GM19467 (cell line): ENCODE measurements around the gene CTTNBP2.
A peak's percentile ranks its signal among the peaks of the same experiment; 100 is the strongest.

Experiments used
- ATAC-seq: cut with Tn5 transposase; IDR thresholded peaks from one replicate; pipeline ENCODE4 v1.9.1; 2021; ENCODE audit warnings: mild to moderate bottlenecking, moderate library complexity; ENCODE audit not compliant: unreplicated experiment

The CTTNBP2 gene

GRCh38 chr7:117793521-117793920 is 79.7 kb downstream of the CTTNBP2 start:
- ATAC-seq, result no peak

- ATAC-seq, result peak; percentile 54
These were observed 81.1 kb downstream of the CTTNBP2 start for GRCh38 chr7:117791877-117792780.

GRCh38 chr7:117790731-117791130 is 82.5 kb downstream of the CTTNBP2 start:
- no peak for ATAC-seq

GRCh38 chr7:117790251-117790650 is 83.0 kb downstream of the CTTNBP2 start:
- ATAC-seq, result no peak

- ATAC-seq, result no peak
These were observed 87.8 kb downstream of the CTTNBP2 start for GRCh38 chr7:117785431-117785830.

GRCh38 chr7:117784315-117784714 is 88.9 kb downstream of the CTTNBP2 start:
- ATAC-seq, result no peak

- ATAC-seq, result no peak
These were observed 90.5 kb downstream of the CTTNBP2 start for GRCh38 chr7:117782761-117783160.

- no peak for ATAC-seq
These were observed 91.5 kb downstream of the CTTNBP2 start for GRCh38 chr7:117781707-117782106.

GRCh38 chr7:117780832-117781231 is 92.4 kb downstream of the CTTNBP2 start:
- ATAC-seq, result peak; percentile 79

- ATAC-seq, result no peak
These were observed 95.7 kb downstream of the CTTNBP2 start for GRCh38 chr7:117777335-117778142.

GRCh38 chr7:117776224-117776623 is 97.0 kb downstream of the CTTNBP2 start:
- ATAC-seq, result no peak

- ATAC-seq, result no peak
These were observed 97.4 kb downstream of the CTTNBP2 start for GRCh38 chr7:117775801-117776200.

- no peak for ATAC-seq
These were observed 98.3 kb downstream of the CTTNBP2 start for GRCh38 chr7:117774943-117775342.

GRCh38 chr7:117772421-117772820 is 100.8 kb downstream of the CTTNBP2 start:
- no peak for ATAC-seq

GRCh38 chr7:117771756-117772155 is 101.5 kb downstream of the CTTNBP2 start:
- no peak for ATAC-seq

GRCh38 chr7:117769085-117769484 is 104.2 kb downstream of the CTTNBP2 start:
- peak; percentile 48 for ATAC-seq

GRCh38 chr7:117767951-117768350 is 105.3 kb downstream of the CTTNBP2 start:
- no peak for ATAC-seq

- ATAC-seq, result no peak
These were observed 106.3 kb downstream of the CTTNBP2 start for GRCh38 chr7:117766913-117767312.

- no peak for ATAC-seq
These were observed 109.2 kb downstream of the CTTNBP2 start for GRCh38 chr7:117764031-117764430.

GRCh38 chr7:117762055-117762454 is 111.2 kb downstream of the CTTNBP2 start:
- ATAC-seq, result no peak

- ATAC-seq, result no peak
These were observed 113.1 kb downstream of the CTTNBP2 start for GRCh38 chr7:117759950-117760640.
